Colonic mucosa (tissue), 4 donors: ENCODE data around the gene KAT6B. TPM values are rescaled to one million over a fixed set of nuclear protein-coding genes. Genes with fewer than 3 reads are reported as not detected.

Source experiments
- DNase-seq: peaks from one replicate; pipeline ENCODE4 v3.0.0-alpha.2; 2020
- H3K27ac ChIP-seq: fragments of 200-600 bp; one replicate; pipeline ENCODE4 v1.8.0; 2021
- H3K27me3 ChIP-seq: fragments of 200-600 bp; one replicate; pipeline ENCODE4 v1.8.0; 2021
- H3K36me3 ChIP-seq: fragments of 200-600 bp; one replicate; pipeline ENCODE4 v1.8.0; 2021
- H3K4me1 ChIP-seq: fragments of 200-600 bp; one replicate; pipeline ENCODE4 v1.8.0; 2021; ENCODE audit warnings: mild to moderate bottlenecking
- H3K4me3 ChIP-seq: fragments of 200-600 bp; one replicate; pipeline ENCODE4 v1.8.0; 2021
- H3K9ac ChIP-seq, 2 donors: one replicate each; pipeline ENCODE4 v1.7.0; 2013; ENCODE audit warnings: control low read depth in 2 of 2, low read depth in 2 of 2, low read length in 2 of 2
- H3K9me3 ChIP-seq: fragments of 200-600 bp; one replicate; pipeline ENCODE4 v1.8.0; 2021
- intact Hi-C: fragments of 100-400 bp; cut with DNase I; formaldehyde crosslinking; loops from one replicate; pipeline ENCODE4 v1.14.1; 2022
- total RNA-seq, 2 donors: library from RNA; stranded (reverse); fragmentation: NEBNext Ultra II Directional in 1 of 2; extraction: Animal tissue kit (Norgen Biotek cat#: 25700) in 1 of 2; gene quantifications; one replicate each; pipeline ENCODE4 v1.2.1, GENCODE V29; 2021
- TF ChIP-seq, protein P1 (sequence below): fragments of 200-600 bp; IDR thresholded peaks from one replicate; pipeline ENCODE4 v1.8.0; 2022; ENCODE audit warnings: antibody characterized with exemption, mild to moderate bottlenecking
- donor health status: healthy.
- donor health status: DM: no; HTN: no; CAD: no.
- donor health status: DM: no; HTN: no; CAD: no.

KAT6B gene
- total RNA-seq, 2 donors from 2014 or later = 18.7 to 24.2 TPM

DNA sequence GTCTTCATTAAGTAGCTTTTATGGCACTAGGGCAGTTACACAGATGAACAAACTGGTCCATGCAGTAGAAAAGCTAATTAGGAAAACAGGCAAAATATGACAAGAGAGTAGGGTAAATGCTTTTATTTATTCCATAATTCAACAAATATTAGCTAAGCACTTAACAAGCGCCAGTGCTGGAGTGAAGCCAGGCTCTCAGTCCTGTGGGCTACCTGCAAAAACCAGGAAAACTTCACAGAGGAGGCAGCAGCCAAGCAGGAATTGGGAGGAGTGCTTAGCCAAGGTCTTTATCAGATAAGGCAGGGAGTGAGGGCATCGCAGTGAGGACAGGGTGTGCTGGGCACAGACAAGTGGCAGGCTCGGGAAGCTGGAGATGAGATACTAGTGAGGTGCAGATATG, 4.9 kb upstream of the KAT6B start:
- TF ChIP-seq, protein P1, sequence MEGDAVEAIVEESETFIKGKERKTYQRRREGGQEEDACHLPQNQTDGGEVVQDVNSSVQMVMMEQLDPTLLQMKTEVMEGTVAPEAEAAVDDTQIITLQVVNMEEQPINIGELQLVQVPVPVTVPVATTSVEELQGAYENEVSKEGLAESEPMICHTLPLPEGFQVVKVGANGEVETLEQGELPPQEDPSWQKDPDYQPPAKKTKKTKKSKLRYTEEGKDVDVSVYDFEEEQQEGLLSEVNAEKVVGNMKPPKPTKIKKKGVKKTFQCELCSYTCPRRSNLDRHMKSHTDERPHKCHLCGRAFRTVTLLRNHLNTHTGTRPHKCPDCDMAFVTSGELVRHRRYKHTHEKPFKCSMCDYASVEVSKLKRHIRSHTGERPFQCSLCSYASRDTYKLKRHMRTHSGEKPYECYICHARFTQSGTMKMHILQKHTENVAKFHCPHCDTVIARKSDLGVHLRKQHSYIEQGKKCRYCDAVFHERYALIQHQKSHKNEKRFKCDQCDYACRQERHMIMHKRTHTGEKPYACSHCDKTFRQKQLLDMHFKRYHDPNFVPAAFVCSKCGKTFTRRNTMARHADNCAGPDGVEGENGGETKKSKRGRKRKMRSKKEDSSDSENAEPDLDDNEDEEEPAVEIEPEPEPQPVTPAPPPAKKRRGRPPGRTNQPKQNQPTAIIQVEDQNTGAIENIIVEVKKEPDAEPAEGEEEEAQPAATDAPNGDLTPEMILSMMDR = no peak
- no peak overlapping the region for H3K4me3 ChIP-seq
- H3K9ac ChIP-seq = no peak overlapping the region
- no peak overlapping the region for H3K27ac ChIP-seq
- no peaks in the 10 kb centered on the region for H3K27me3 ChIP-seq
- H3K9me3 ChIP-seq = no peaks in the 10 kb centered on the region
- DNase-seq = peak; percentile 38
- H3K36me3 ChIP-seq = no peaks in the 10 kb centered on the region
- peaks cover 14% of the 10 kb centered on the region for H3K4me1 ChIP-seq
- intact Hi-C loops = no loop called here

DNA sequence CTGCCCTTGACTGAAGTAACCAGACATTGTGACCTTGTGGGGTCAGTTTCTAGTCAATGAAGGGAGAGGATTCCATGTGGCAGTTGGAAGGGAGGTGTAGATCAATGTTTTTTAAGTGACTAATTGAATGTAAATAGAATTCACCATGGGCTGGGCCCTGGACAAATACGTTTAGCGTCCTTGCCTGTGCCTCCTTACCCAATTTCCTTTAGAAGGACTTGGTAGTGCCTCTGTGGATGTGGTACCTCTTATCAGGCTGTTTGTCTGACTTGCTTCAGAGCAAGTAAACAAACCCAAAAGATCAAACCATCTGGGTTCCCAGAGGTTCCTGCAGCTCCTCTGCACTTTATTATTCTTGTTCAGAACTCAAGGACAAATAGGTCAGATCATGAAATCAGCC, 4.3 kb upstream of the KAT6B start:
- H3K27ac ChIP-seq = no peak overlapping the region
- H3K9me3 ChIP-seq = no peaks in the 10 kb centered on the region
- H3K27me3 ChIP-seq = no peaks in the 10 kb centered on the region
- intact Hi-C loops = no loop called here
- H3K4me1 ChIP-seq = peaks cover 14% of the 10 kb centered on the region
- TF ChIP-seq, protein P1 = no peak
- no peak overlapping the region for H3K4me3 ChIP-seq
- H3K9ac ChIP-seq = no peak overlapping the region
- DNase-seq = no peak
- H3K36me3 ChIP-seq = no peaks in the 10 kb centered on the region

DNA sequence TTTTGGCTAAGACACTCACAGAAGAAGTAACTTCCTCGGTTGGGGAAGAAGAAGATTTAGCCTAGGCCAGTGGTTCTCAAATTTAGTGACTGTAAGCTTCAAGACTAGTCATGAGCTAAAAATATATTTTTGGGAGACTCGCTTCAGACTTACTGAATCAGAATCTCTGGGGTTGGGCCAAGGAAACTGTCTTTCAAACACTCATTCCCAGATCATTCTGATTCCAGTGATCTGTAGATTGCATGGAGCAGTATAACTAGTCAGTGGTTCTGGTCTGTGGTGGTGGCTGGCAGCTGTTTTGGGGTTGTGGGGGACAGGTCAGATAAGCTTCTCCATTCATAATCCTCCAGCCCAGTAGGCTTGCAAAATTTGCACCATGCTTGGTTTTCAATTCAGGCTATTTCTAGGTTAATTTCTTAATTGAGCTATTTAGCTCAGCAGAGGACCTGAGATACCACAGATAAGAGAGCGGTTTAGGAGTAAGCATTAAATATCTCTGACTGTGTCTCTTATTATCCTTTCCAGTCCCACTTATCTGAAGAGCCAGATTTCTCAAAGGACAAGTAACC, 3.8 kb upstream of the KAT6B start:
- Histone ChIP-seq H3K27ac (peak overlapping the region; percentile 27), H3K27me3 (no peaks in the 10 kb centered on the region), H3K9me3 (no peaks in the 10 kb centered on the region), H3K4me1 (peaks cover 14% of the 10 kb centered on the region), H3K4me3 (no peak overlapping the region), H3K9ac (peak overlapping the region in 1 of 2 donors; percentile 9), H3K36me3 (no peaks in the 10 kb centered on the region)
- intact Hi-C loops = no loop called here
- TF ChIP-seq, protein P1 = no peak
- DNase-seq = no peak

DNA sequence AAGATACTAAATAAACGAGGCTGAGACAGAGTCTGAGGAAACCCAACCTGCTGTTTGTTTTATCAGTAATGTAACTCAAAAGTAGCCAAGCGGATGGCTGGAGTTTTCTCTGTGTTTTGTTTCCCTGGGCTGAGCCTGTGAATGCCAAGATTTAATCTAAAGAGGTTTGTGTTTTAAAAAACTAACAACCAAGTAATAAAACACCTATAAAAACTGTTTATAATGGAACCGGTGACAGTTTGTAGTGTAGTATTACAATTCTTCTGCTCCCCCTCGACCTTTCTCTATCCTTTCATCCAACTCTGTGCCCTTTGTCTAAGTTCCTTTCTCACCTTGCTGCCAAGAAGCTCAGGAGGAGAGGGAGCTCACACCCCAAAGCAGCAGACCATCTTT, 2.6 kb upstream of the KAT6B start:
- Histone ChIP-seq H3K4me3 (no peak overlapping the region), H3K4me1 (peaks cover 14% of the 10 kb centered on the region), H3K36me3 (no peaks in the 10 kb centered on the region), H3K27me3 (no peaks in the 10 kb centered on the region), H3K27ac (peak overlapping the region; percentile 22), H3K9me3 (no peaks in the 10 kb centered on the region), H3K9ac (no peak overlapping the region)
- intact Hi-C loops = no loop called here
- TF ChIP-seq, protein P1 = no peak
- DNase-seq = no peak

DNA sequence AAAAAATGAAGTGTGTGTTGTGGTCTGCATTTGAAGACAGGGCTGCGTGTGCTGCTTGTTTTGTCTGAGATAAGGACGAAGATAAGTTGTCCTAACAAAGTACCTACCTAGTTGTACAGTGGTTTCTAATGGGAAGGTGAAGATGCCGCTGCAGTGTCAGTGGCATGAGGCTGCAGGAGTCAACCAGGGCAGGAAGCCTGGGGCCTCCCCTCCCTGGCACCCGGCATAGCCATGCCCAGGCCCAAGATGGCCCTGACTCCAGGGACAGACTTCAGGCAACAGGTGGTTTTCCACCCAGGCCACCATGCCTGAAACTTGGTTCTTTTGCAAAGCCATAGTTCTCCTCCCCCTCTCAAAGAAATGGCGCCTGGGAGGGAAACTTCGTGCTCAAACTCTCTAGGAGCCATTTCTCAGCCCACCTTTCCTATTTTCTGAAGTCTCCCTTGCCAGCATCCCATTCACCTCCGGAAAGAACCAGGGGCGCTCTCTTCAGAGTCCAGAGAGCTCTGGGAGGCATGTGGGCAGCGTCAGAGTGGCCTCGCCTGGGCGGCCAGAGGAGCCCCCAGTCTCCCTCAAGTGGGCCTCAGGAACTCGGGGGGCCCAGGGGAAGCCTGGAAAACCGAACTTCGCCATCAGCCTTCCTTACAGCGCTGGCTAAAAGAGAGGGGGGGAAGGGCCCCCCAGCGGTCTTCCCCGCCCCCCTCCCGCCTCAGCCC, 2.1 kb upstream of the KAT6B start:
- peak overlapping the region; percentile 63 to 73 for H3K9ac ChIP-seq
- H3K27ac ChIP-seq = peak overlapping the region; percentile 84
- H3K4me3 ChIP-seq = peak overlapping the region; percentile 90
- no peaks in the 10 kb centered on the region for H3K27me3 ChIP-seq
- DNase-seq = no peak
- TF ChIP-seq, protein P1 = no peak
- H3K4me1 ChIP-seq = peaks cover 14% of the 10 kb centered on the region
- H3K9me3 ChIP-seq = no peaks in the 10 kb centered on the region
- no peaks in the 10 kb centered on the region for H3K36me3 ChIP-seq
- intact Hi-C loops = no loop called here
